Right ventricle myocardium superior (tissue), 1 donor: Measurements from ENCODE around the gene RAB11B. TPM values are rescaled to one million over a fixed set of nuclear protein-coding genes. Genes with fewer than 3 reads are reported as not detected.
"Not testable (repeated sequence)": the region's sequence is repeated elsewhere in the genome, so short reads cannot be mapped to it uniquely, and the experiment has no call there.

ENCODE experiments used
- ATAC-seq: fragments of 200-7000 bp; cut with Tn5 transposase; one replicate; pipeline ENCODE4 v1.9.1; 2020; ENCODE audit warnings: mild to moderate bottlenecking; ENCODE audit not compliant: poor library complexity
- DNase-seq: peaks from one replicate; pipeline ENCODE4 v3.0.0-alpha.2; 2020
- intact Hi-C: fragments of 100-400 bp; cut with DNase I; formaldehyde crosslinking; loops from one replicate; pipeline ENCODE4 v1.11.2; 2022
- total RNA-seq: library from RNA; stranded (reverse); fragmentation: NEBNext Ultra II Directional; extraction: Animal tissue kit (Norgen Biotek cat#: 25700); gene quantifications from one replicate; pipeline ENCODE4 v1.2.1, GENCODE V29; 2021
- donor health status: DM: no; HTN: yes; CAD: no; lungs with severe emphysema.

RAB11B gene
- total RNA-seq, 1 donor from 2014 or later: 136 TPM

DNA sequence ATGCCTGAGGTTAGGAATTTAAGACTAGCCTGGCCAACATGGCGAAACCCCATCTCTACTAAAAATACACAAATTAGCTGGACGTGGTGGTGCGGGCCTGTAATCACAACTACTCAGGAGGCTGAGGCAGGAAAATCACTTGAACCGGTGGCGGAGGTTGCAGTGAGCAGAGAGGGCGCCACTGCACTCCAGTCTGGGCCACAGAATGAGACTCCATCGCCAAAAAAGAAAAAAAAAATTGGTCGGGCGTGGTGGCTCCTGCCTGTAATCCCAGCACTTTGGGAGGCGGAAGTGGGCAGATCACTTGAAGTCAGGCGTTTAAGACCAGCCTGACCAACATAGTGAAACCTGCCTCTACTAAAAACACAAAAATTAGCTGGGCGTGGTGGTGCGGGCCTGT is 20.6 kb downstream of the RAB11B start:
- not testable (repeated sequence) for DNase-seq, ATAC-seq
- intact Hi-C loops: loop anchor here (5.0 kb wide), 1 partner anchor 97 kb away; no protein-coding TSS in a partner anchor

DNA sequence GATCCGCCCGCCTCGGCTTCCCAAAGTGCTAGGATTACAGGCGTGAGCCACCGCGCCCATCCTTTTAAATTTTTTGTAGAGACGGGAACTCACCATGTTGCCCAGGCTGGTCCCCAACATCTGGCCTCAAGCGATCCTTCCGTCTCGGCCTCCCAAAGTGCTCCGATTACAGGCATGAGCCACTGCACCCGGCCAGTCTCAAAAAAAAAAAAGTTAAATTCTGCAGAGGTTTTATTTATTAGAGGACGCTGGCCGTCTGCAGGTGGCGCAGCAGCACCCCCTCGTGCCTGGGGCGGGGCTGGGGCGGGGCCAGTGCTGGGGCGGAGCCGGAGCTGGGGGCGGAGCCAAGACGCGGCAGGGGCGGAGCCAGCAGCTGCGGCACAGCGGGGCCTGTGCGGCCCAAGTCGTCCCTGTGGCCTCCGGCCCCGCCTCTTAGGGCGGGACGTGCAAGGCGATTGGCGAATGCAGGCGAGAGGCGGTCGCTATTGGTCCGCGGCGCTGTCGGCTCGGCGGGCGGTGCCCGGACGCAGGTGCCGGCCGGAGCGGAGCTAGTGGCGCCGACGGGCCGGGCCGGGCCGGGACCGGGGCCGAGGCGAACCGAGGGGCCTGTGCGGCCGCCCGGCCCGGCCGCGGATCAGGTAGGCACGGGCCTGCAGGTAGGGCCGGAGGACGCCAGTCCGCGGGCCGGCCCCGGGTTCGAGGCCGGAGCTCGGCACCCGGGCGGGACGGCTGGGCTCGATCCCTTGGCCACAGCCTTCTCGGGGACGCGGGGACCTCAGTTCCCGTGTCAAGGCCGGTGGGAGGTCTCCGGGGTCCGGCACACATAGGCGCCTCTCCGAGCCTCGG is 22.8 kb downstream of the RAB11B start, which contains the start of gene MARCHF2:
TSS of gene MARCHF2 (plus strand) at position 523 of the 846 bp plus-strand sequence. CDS start 8,536 bp downstream, outside the sequence.
- ATAC-seq (peak; percentile 99), DNase-seq (peak; percentile 99)
- intact Hi-C loops: loop anchor here (5.0 kb wide), 1 partner anchor 94 kb away; no protein-coding TSS in a partner anchor

DNA sequence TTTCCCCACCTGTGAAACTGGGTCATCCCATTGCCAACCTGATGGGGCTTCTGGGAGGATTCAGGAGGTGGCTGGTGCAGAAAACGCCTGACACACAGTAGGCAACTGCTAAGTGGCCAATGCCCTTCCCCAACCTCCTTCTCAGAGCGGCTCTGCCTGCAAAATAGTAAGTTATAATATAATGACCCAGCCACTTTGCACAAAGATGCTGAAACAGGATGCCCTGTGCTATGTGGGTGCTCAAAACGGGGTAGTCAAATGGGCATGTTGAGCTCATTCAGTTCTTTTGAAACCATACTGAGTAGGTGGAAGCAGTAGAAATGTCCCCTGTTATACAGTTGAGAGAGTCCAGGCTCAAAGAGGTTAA is 23.5 kb downstream of the RAB11B start:
- no peak for DNase-seq
- intact Hi-C loops: loop anchor here (5.0 kb wide), 1 partner anchor 94 kb away; no protein-coding TSS in a partner anchor
- no peak for ATAC-seq

DNA sequence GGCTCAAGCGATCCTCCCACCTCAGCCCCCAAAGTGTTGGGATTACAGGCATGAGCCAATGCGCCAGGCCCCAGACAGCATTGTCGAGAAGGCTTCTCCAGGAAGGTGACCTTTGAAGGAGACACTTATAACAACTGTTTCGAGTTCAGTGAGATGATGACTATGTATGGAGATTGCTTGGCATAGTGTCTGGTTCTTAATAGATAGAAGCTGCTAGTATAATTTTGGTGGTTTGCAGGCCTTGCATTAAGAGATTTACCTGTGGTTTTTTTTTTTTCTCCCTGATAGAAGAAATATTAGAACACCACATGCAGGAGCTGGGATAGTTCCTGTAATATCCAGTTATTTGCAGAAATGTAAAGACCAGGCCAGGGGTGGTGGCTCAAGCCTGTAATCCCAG is 26.6 kb downstream of the RAB11B start:
- intact Hi-C loops: no loop called here
- ATAC-seq (no peak), DNase-seq (no peak)

DNA sequence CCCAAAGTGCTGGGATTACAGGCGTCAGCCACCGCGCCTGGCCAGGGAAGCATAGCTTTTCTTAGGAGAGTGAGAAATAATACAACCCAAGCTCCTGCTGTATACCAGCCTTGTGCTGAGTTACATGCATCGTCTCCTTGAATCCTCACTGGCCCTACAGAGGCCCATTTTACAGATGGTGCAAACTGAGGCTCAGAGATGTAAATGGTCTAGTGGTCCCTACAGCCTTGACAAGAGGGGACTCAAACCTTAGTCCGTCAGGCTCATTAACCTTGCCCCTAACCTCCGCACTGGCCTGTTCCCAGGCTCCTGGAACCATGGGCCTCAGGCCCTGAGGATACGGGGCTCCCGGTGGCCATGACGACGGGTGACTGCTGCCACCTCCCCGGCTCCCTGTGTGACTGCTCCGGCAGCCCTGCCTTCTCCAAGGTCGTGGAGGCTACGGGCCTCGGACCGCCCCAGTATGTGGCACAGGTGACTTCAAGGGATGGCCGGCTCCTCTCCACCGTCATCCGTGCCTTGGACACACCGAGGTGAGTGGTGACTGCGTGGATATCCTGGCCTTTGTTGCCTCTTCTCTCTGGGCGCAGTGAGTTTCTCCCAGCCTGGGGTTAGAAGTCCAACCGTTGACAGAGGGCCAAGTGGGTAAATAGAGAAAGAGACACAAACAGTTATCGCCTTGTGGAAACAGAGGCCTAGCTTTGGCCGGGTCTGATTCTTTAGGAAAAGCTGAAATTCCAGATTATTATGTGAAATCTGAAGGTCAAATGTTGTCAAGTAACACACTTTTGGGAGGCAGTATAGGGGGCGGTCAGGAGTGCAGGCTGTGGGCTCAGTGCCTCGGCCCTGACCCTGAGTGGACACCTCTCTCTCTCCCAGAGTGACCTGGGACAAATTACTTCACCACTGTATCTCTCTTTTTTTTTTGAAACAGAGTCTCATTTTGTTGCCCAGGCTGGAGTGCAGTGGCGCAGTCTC is 31.6 kb downstream of the RAB11B start:
- ATAC-seq (no peak), DNase-seq (no peak)
- intact Hi-C loops: no loop called here

DNA sequence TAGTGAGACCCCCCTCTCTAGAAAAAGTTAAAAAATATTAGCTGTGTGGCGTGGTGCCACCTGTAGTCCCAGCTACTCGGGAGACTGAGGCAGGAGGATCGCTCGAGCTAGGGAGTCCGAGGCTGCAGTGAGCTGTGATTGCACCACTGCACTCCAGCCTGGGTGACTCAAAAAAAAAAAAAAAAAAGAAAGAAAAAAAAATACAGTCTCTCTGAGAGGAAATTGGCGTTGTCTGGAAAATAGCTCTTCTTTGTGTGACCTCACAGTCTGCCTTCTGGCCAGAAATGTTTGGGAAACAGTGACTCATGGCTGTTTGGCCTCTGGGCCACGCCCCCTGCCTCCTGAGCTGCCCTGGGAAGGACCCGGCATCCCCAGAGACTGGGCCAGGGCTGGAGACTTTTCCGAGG is 33.7 kb downstream of the RAB11B start:
- DNase-seq (peak; percentile 95), ATAC-seq (peak; percentile 97)
- intact Hi-C loops: no loop called here

DNA sequence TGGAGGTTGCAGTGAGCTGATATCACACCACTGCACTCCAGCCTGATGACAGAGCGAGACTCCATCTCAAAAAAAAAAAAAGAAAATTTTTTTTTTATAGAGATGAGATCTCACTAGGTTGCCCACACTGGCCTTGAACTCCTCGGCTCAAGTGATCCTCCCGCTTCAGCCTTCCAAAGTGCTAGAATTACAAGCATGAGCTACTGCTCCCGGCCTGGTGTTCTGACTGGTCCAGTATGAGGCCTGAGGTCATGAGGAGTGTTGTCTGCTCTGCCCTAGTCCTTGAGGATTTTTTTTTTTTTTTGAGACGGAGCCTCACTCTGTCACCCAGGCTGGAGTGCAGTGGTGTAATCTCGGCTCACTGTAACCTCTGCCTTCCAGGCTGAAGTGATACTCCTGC is 35.2 kb downstream of the RAB11B start:
- intact Hi-C loops, DNase-seq, ATAC-seq: not testable (repeated sequence)

DNA sequence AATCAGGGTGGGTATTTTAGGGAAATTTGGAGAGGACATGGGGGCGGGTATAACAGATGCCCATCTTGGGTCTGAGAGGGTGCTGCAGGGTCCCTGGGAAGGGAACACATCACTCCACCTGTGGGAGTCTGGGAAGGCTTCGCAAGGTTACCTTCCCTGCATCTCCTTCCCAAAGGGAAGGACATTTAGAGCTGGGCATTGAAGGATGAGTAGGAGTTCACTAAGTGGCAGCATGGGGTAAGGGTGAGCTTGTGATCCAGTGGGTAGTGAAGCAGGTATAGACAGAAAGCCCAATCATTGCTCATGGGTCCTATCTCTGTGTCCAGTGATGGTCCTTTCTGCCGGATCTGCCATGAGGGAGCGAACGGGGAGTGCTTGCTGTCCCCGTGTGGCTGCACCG is 36.1 kb downstream of the RAB11B start:
- ATAC-seq (no peak), DNase-seq (no peak)
- intact Hi-C loops: no loop called here

DNA sequence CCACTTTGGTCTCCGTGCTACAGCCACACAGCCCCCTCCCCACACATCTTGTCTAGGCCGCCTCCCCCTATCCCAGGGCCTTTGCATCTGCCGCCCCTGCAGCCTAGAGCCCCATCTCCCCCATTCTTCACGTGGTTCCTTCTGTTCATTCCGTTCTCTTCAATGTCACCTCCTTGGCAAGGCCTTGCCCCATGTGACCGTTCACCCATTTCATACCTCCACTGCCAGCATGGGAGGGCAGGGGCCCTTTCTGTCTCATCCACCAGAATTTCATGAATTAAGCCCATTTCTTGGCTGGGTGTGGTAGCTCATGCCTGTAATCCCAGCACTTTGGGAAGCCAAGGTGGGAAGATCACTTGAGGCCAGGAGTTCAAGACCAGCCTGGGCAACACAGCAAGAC is 38.9 kb downstream of the RAB11B start:
- ATAC-seq (no peak), DNase-seq (no peak)
- intact Hi-C loops: no loop called here

DNA sequence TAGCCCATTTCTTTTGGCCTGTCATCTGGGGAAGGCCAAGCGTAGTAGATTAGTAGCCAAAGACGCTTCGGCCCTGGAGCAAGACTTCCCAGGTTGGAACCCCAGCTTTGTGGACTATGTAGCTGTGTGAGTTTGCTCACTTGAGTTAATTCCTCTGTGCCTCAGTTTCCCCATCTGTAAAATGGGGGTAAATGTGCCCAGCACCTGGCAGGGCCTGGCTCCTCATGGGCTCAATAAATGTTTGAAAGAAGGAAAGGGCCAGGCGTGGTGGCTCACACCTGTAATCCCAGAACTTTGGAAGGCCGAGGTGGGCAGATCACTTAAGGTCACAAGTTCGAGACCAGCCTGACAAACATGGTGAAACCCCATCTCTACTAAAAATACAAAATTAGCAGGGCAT is 39.7 kb downstream of the RAB11B start:
- no peak for DNase-seq
- ATAC-seq: no peak
- intact Hi-C loops: no loop called here

DNA sequence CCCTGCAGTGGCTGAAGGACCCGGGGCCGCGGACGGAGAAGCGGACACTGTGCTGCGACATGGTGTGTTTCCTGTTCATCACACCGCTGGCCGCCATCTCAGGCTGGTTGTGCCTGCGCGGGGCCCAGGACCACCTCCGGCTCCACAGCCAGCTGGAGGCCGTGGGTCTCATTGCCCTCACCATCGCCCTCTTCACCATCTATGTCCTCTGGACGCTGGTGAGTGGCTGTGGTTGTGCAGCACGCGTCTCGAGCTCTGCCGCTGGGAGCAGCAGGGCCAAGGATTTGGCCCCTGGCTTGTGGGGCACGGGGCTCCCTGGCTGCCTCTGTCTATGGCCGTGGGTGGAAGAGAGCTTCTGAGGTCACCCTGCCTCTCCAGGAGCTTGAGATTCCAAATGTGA is 40.5 kb downstream of the RAB11B start:
- ATAC-seq (no peak), DNase-seq (no peak)
- intact Hi-C loops: no loop called here

DNA sequence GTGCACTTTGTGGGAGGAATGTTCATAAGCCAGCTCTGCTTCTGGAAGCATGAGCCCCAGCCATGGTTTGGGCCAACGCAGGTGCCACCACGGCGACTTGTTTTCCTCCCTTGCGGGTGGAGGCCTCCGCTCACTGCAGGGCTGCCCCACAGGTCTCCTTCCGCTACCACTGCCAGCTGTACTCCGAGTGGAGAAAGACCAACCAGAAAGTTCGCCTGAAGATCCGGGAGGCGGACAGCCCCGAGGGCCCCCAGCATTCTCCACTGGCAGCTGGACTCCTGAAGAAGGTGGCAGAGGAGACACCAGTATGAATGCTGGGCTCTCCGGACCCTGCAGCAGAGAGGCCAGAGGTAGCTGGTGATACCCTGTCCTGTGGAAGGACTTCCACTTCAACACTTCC is 48.1 kb downstream of the RAB11B start:
- intact Hi-C loops: no loop called here
- ATAC-seq (no peak), DNase-seq (peak; percentile 16)

DNA sequence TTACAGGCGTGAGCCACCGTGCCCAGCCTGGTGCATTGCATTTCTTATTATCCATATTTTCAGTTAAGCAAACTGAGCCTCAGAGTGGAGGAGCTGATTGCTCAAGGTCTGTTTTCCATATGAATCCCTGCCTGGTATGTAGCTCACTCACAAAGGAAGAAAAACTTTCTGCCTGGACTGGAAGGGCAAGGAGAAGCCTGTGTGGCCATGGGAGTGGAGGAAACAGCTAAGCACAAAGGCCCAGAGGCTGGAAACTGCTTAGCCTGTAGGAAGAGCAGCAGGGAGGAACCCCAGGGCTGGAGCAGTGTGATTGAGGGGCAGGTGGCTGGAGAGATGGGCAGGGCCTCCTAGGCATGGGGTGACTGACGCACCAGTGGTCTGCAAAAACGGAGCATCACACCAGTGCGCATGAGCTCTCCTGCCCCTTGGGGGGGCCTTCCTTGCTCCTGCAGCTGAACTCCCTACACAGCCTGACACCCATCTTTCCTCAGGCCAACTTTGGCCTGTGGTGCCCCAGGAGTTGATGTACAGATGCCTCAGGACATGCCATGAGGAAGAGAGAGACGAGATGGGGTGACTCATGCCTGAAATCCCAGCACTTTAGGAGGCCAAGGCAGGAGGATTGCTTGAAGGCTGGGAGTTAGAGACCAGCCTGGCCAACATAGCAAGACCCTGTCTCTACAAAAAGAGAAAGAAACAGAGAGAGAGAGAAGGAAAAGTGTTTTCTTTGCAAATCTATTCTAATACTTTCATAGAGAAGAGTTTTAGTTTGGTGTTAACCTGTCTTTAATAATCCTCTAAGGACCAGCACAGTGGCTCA is 51.8 kb downstream of the RAB11B start:
- no peak for ATAC-seq
- no peak for DNase-seq
- intact Hi-C loops: no loop called here

DNA sequence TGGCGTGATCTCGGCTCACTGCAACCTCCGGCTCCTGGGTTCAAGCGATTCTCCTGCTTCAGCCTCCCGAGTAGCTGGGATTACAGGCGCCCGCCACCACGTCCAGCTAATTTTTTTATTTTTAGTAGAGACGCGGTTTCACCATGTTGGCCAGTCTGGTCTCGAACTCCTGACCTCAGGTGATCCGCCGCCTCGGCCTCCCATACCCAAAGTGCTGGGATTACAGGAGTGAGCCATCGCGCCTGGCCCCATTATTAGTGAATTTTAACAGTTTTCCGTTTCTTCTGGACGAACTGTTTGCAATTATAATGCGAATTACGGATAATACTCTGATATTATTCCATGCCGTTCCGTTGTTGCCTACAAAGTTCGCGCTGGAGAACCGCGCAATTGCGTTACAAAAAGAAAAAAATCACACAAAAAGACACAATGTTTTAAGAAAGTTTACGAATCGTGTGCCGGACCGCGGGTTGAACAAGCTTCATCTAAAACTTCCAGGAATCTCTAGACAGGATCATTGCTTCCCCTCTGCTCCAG is 54.0 kb downstream of the RAB11B start:
- ATAC-seq, DNase-seq, intact Hi-C loops: not testable (repeated sequence)

DNA sequence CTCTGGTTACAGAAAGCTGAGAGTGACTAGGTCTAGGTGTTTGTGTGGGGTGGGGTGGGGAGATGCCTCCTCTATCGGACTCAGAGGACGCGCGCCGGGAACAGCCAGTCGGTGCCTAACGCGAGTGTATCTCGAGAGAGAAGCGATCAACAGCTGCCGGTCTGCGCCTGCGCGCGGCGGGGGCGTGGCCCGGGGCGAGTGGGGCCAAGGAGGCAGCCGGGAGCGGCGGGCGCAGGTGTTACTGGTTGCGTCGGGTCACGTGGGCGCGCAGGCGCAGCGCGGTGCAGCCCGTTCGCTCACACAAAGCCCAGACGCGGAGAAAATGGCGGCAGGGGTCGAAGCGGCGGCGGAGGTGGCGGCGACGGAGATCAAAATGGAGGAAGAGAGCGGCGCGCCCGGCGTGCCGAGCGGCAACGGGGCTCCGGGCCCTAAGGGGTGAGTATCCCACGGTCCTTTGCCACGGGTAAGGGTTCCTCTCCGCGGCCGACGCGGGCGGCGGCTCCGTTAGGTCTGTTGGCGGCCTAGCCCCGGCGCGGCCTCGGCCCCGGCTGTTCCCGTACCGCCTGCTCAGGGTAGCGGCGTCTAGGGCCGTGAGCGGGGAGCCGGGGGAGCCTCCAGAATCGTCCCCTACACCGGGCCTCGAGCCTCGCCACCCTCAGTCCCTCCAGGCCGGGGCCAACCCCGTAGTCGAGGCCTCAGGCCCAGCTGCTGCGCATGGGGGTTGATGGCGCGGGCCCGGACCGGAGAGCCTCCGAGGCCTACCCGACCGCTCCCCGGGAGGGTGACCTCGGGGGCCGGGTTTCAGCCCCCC is 54.7 kb downstream of the RAB11B start, which contains the start of gene HNRNPM:
TSS of gene HNRNPM (plus strand) at position 299 of the 811 bp plus-strand sequence. CDS start at position 323, 24 bp downstream.
- intact Hi-C loops: no loop called here
- peak; percentile 98 for ATAC-seq
- peak; percentile 100 for DNase-seq

DNA sequence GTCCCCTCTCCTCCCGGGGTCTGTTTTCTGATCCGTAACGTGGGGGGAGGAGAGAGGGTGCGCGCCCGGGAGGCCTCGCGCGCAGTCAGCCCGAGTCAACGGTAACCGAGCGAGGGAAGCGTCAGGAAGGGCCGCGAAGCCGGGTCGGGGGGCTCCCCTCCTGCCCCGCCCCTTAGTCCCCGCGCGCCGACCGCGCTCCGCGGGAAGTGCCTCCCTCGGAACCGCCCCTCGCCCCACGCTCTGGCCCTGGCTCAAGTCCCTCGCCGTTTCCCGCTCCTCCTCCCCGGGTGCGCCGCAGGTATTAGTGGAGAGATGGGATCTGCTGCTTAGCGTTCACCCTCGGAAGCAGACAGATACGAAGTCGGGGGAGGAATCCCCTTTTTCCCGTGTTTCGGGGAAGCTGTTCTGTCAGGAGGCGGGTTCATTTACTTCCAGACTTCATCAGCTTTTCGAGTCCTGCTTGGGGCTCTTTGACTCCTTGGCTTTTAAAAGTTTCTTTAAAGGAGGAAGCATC is 55.4 kb downstream of the RAB11B start:
- ATAC-seq (peak; percentile 54), DNase-seq (peak; percentile 67)
- intact Hi-C loops: no loop called here

DNA sequence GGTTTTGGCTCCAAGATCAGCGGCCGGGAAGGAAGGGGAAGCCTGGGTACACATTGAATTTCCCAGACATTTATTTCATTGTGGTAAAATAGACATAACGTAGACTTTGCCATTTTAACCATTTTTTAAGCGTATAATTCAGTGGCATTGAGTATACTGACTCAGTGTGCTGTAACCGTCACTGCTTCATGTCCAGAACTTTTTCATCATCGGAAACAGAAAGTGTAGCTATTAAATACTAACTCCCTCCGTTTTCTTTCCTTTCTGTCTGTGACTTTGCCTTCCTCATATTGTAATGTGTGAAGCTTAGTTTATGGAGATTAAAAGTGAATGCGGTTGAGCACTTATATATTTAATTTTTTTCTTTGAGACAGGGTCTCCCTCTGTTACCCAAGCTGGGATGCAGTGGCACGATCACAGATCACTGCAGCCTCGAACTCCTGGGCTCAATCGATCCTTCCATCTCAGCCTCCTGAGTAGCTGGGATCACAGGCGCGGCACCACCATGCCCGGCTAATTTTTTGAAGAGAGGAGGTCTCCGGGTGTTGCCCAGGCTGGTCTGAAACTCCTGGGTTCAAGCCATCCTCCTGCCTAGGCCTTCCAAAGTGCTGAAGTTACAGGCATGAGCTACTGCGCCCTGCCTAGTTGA is 56.0 kb downstream of the RAB11B start:
- no peak for ATAC-seq
- intact Hi-C loops: no loop called here
- DNase-seq: no peak
